ENCODE measurements around the gene LONP1. TPM values are rescaled to one million over a fixed set of nuclear protein-coding genes. Genes with fewer than 3 reads are reported as not detected.

The LONP1 gene
- polyA plus RNA-seq, 1 donor from 2014 or later, result 43.1 TPM

GRCh38 chr19:5674714-5675113 is 45.2 kb downstream of the LONP1 start:
- H3K79me2 ChIP-seq (replicated peaks; ENCODE audit: insufficient read depth, low read length), result no peaks in the 10 kb centered on the region
- TF ChIP-seq POLR2AphosphoS5 (IDR thresholded peaks at IDR 0.05) (no peak), MXI1 (conservative IDR thresholded peaks at IDR 0.05; ENCODE audit: poor library complexity, severe bottlenecking) (no peak), CTCF (IDR thresholded peaks at IDR 0.05; ENCODE audit: poor library complexity, severe bottlenecking) (no peak), SMC3 (conservative IDR thresholded peaks at IDR 0.05; ENCODE audit: poor library complexity) (no peak), EZH2 (IDR thresholded peaks at IDR 0.05; ENCODE audit: borderline replicate concordance, insufficient read depth, low read length, poor library complexity, severe bottlenecking) (no peak), TAF1 (IDR thresholded peaks at IDR 0.05; ENCODE audit: low read depth) (no peak), REST (IDR thresholded peaks at IDR 0.05; ENCODE audit: borderline replicate concordance) (no peak), RAD21 (conservative IDR thresholded peaks at IDR 0.05) (no peak), EP300 (conservative IDR thresholded peaks at IDR 0.05; ENCODE audit: poor library complexity, severe bottlenecking) (no peak)
- H3K9me2 ChIP-seq (ENCODE audit: insufficient read depth, low read length), result no peaks in the 10 kb centered on the region
- H3F3A ChIP-seq (ENCODE audit: insufficient read depth, low read length, poor library complexity, severe bottlenecking), result no peaks in the 10 kb centered on the region
- no peak overlapping the region for H3K9ac ChIP-seq (ENCODE audit: low read length)
- H4K20me1 ChIP-seq (ENCODE audit: insufficient read depth), result no peaks in the 10 kb centered on the region
- no peaks in the 10 kb centered on the region for H3K9me3 ChIP-seq (ENCODE audit: low read length)
- H3K27me3 ChIP-seq (ENCODE audit: insufficient read depth, low read depth, low read length), result no peaks in the 10 kb centered on the region
- H3K36me3 ChIP-seq (ENCODE audit: insufficient read depth, low read length), result no peaks in the 10 kb centered on the region
- H3K4me3 ChIP-seq (ENCODE audit: low read length), result no peak overlapping the region
- H3K27ac ChIP-seq (ENCODE audit: low read length), result no peak overlapping the region
- H3K4me2 ChIP-seq (ENCODE audit: low read length), result no peak overlapping the region
- no peak overlapping the region for H2AFZ ChIP-seq (ENCODE audit: low read depth, low read length)

GRCh38 chr19:5673752-5674151 is 46.2 kb downstream of the LONP1 start:
- Histone ChIP-seq H3K4me2 (ENCODE audit: low read length) (no peak overlapping the region), H3K9me3 (ENCODE audit: low read length) (no peaks in the 10 kb centered on the region), H2AFZ (ENCODE audit: low read depth, low read length) (no peak overlapping the region), H3K27ac (ENCODE audit: low read length) (no peak overlapping the region), H3K79me2 (replicated peaks; ENCODE audit: insufficient read depth, low read length) (no peaks in the 10 kb centered on the region), H3F3A (ENCODE audit: insufficient read depth, low read length, poor library complexity, severe bottlenecking) (no peaks in the 10 kb centered on the region), H4K20me1 (ENCODE audit: insufficient read depth) (no peaks in the 10 kb centered on the region), H3K9me2 (ENCODE audit: insufficient read depth, low read length) (no peaks in the 10 kb centered on the region), H3K36me3 (ENCODE audit: insufficient read depth, low read length) (no peaks in the 10 kb centered on the region), H3K4me3 (ENCODE audit: low read length) (no peak overlapping the region), H3K9ac (ENCODE audit: low read length) (no peak overlapping the region), H3K27me3 (ENCODE audit: insufficient read depth, low read depth, low read length) (no peaks in the 10 kb centered on the region)
- TF ChIP-seq TAF1 (IDR thresholded peaks at IDR 0.05; ENCODE audit: low read depth) (no peak), MXI1 (conservative IDR thresholded peaks at IDR 0.05; ENCODE audit: poor library complexity, severe bottlenecking) (no peak), REST (IDR thresholded peaks at IDR 0.05; ENCODE audit: borderline replicate concordance) (no peak), CTCF (IDR thresholded peaks at IDR 0.05; ENCODE audit: poor library complexity, severe bottlenecking) (no peak), EP300 (conservative IDR thresholded peaks at IDR 0.05; ENCODE audit: poor library complexity, severe bottlenecking) (no peak), POLR2AphosphoS5 (IDR thresholded peaks at IDR 0.05) (no peak)
